OCI-LY1 (cell line): Measurements from ENCODE around the gene NDUFC1.
A peak's percentile ranks its signal among the peaks of the same experiment; 100 is the strongest.
"Not testable (repeated sequence)": the region's sequence is repeated elsewhere in the genome, so short reads cannot be mapped to it uniquely, and the experiment has no call there.

Experiments used
- H2AFZ ChIP-seq: fragments of 200-600 bp; sonication (generic), shearing (Covaris generic); 2 replicates; pipeline ENCODE4 v1.6.0; 2014; ENCODE audit warnings: antibody characterized with exemption, mild to moderate bottlenecking, low read length
- H3F3A ChIP-seq: fragments of 200-600 bp; sonication (generic), shearing (Covaris generic); 2 replicates; pipeline ENCODE4 v1.6.0; 2014; ENCODE audit warnings: mild to moderate bottlenecking, antibody characterized with exemption, low read length, moderate library complexity; ENCODE audit not compliant: insufficient read depth
- H3K27ac ChIP-seq: fragments of 200-600 bp; sonication (generic); 2 replicates; pipeline ENCODE4 v1.5.1; 2014; ENCODE audit warnings: low read length, mixed run types, mild to moderate bottlenecking, low read depth; ENCODE audit not compliant: poor library complexity, severe bottlenecking
- H3K27me3 ChIP-seq: fragments of 200-600 bp; sonication (generic); 2 replicates; pipeline ENCODE4 v1.6.0; 2014; ENCODE audit warnings: antibody characterized with exemption, mild to moderate bottlenecking, low read length, moderate library complexity; ENCODE audit not compliant: insufficient read depth
- H3K36me3 ChIP-seq: fragments of 200-600 bp; sonication (generic); 2 replicates; pipeline ENCODE4 v1.6.1; 2014; ENCODE audit warnings: mild to moderate bottlenecking, antibody characterized with exemption, low read length, moderate library complexity, mixed read lengths; ENCODE audit not compliant: insufficient read depth
- H3K4me1 ChIP-seq: fragments of 200-600 bp; sonication (generic); 2 replicates; pipeline ENCODE4 v1.5.1; 2014; ENCODE audit warnings: mild to moderate bottlenecking, low read length, moderate library complexity; ENCODE audit not compliant: insufficient read depth, severe bottlenecking
- H3K4me2 ChIP-seq: fragments of 200-600 bp; sonication (generic), shearing (Covaris generic); 2 replicates; pipeline ENCODE4 v1.6.1; 2014; ENCODE audit warnings: low read length
- H3K4me3 ChIP-seq: fragments of 200-600 bp; sonication (generic); 2 replicates; pipeline ENCODE4 v1.5.1; 2014; ENCODE audit warnings: low read length, low read depth, mild to moderate bottlenecking, mixed read lengths; ENCODE audit not compliant: poor library complexity, severe bottlenecking
- H3K79me2 ChIP-seq: fragments of 200-600 bp; shearing (Covaris generic); 2 replicates; pipeline ENCODE4 v1.6.1; 2016; ENCODE audit warnings: mixed run types, low read length, mixed read lengths; ENCODE audit not compliant: insufficient read depth
- H3K9ac ChIP-seq: fragments of 200-600 bp; sonication (generic), shearing (Covaris generic); 2 replicates; pipeline ENCODE4 v1.6.1; 2014; ENCODE audit warnings: mild to moderate bottlenecking, low read length, mixed read lengths
- H3K9me2 ChIP-seq: fragments of 200-600 bp; sonication (generic), shearing (Covaris generic); 2 replicates; pipeline ENCODE4 v1.6.1; 2014; ENCODE audit warnings: low read depth, mild to moderate bottlenecking, low read length, mixed read lengths
- H3K9me3 ChIP-seq: fragments of 200-600 bp; shearing (Covaris generic); 2 replicates; pipeline ENCODE4 v1.6.1; 2014; ENCODE audit warnings: low read length, mixed read lengths
- H4K20me1 ChIP-seq: fragments of 200-600 bp; sonication (generic), shearing (Covaris generic); 2 replicates; pipeline ENCODE4 v1.6.0; 2016; ENCODE audit warnings: mild to moderate bottlenecking, low read length; ENCODE audit not compliant: insufficient read depth
- CTCF ChIP-seq: fragments of 200-600 bp; sonication (generic), shearing (Covaris generic); IDR thresholded peaks from 2 replicates; pipeline ENCODE4 v1.5.1; 2017; ENCODE audit warnings: mild to moderate bottlenecking, antibody characterized with exemption, low read length, moderate library complexity, mixed read lengths
- EZH2 ChIP-seq: fragments of 200-600 bp; sonication (generic), shearing (Covaris generic); IDR thresholded peaks from 2 replicates; pipeline ENCODE4 v1.8.0; 2017; ENCODE audit warnings: borderline replicate concordance, mixed run types, mild to moderate bottlenecking, antibody characterized with exemption, low read length, moderate library complexity, mixed read lengths

NDUFC1 gene

DNA sequence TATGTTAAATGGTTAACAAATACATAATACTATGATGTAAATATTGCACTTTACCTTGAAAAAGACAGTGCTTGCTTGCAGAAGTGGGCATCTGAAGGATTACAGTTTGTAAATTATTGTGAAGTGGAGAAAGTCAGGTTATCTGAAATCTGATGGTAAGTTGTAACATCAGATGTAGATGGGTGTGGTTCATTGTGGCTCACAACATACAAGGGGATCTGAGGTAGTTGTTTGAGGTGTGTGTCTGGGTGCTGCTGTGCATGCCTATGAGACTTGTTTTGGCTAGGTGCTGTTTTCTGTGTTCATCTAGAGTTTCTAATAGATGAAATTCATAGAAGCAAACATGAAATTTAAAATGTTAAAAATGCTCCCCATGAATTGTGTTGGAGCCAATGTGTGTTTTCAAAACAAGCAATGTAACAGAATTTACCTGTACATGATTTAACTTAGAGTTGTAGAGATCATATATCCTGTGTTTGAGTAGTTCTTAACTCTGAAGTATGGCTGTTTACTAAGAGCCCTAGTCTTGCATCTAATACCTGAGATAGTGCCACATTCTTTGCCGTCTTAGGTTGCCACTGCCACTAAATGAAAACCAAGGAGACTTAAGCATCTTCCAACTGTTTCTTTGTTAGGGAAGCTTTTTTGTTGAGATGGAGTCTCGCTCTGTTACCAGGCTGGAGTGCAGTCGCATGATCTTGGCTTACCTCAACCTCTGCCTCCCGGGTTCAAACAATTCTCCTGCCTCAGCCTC lies 11.9 kb upstream of the NDUFC1 start:
- TF ChIP-seq CTCF = no peak
- TF ChIP-seq EZH2 = no peak
- H3K4me2 ChIP-seq = peak overlapping the region; percentile 46; the same call in 1 of the 2 replicates
- H3K4me3 ChIP-seq = peak overlapping the region; percentile 32
- H2AFZ ChIP-seq = no peak overlapping the region
- H3K4me1 ChIP-seq = peaks cover 63% of the 10 kb centered on the region
- H3K27me3 ChIP-seq = no peaks in the 10 kb centered on the region
- peaks cover 20% of the 10 kb centered on the region for H3F3A ChIP-seq
- peaks cover 8% of the 10 kb centered on the region for H3K9me3 ChIP-seq
- H3K36me3 ChIP-seq = peaks cover 54% of the 10 kb centered on the region
- H3K9ac ChIP-seq = peak overlapping the region; percentile 1; the same call in 1 of the 2 replicates
- no peaks in the 10 kb centered on the region for H4K20me1 ChIP-seq
- no peaks in the 10 kb centered on the region for H3K9me2 ChIP-seq
- peak overlapping the region; percentile 89 for H3K27ac ChIP-seq
- peaks cover 99% of the 10 kb centered on the region for H3K79me2 ChIP-seq

DNA sequence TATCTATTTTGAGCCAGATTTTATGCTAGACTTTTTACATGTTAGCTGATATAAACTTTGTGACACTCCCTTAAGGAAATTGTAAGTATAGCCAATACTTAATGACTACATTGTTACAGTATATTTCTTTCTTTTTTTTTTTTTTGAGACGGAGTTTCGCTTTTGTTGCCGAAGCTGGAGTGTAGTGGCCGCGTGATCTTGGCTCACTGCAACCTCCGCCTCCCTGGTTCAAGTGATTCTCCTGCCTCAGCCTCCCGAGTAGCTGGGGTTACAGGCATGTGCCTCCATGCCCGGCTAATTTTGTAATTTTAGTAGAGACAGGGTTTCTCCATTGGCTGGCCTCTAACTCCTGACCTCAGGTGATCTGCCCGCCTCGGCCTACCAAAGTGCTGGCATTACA lies 11.1 kb upstream of the NDUFC1 start:
- Histone ChIP-seq H3K4me2 (peak overlapping the region; percentile 46), H3K79me2 (peaks cover 99% of the 10 kb centered on the region), H3K4me3 (peak overlapping the region; percentile 11), H3K4me1 (peaks cover 63% of the 10 kb centered on the region), H3K36me3 (peaks cover 52% of the 10 kb centered on the region), H3K27ac (peak overlapping the region; percentile 89), H3F3A (peaks cover 20% of the 10 kb centered on the region)
- not testable (repeated sequence) for H3K27me3 ChIP-seq, H4K20me1 ChIP-seq, H3K9me3 ChIP-seq, H2AFZ ChIP-seq, H3K9ac ChIP-seq, H3K9me2 ChIP-seq

GRCh38 chr4:139312552-139313332 lies 10.5 kb upstream of the NDUFC1 start:
- Histone ChIP-seq H4K20me1 (no peaks in the 10 kb centered on the region), H3K9ac (no peak overlapping the region), H3K36me3 (peaks cover 50% of the 10 kb centered on the region), H3K4me1 (peaks cover 63% of the 10 kb centered on the region), H3K4me3 (peak overlapping the region; percentile 11), H3K27me3 (no peaks in the 10 kb centered on the region), H3K9me2 (no peaks in the 10 kb centered on the region), H3K27ac (peak overlapping the region; percentile 89), H2AFZ (no peak overlapping the region), H3F3A (peaks cover 20% of the 10 kb centered on the region), H3K79me2 (peaks cover 99% of the 10 kb centered on the region), H3K4me2 (peak overlapping the region; percentile 46), H3K9me3 (peaks cover 8% of the 10 kb centered on the region)
- TF ChIP-seq CTCF (no peak), EZH2 (no peak)
